ENCODE measurements around the gene SARNP.
"Not testable (repeated sequence)": the region's sequence is repeated elsewhere in the genome, so short reads cannot be mapped to it uniquely, and the experiment has no call there.

SARNP gene

DNA sequence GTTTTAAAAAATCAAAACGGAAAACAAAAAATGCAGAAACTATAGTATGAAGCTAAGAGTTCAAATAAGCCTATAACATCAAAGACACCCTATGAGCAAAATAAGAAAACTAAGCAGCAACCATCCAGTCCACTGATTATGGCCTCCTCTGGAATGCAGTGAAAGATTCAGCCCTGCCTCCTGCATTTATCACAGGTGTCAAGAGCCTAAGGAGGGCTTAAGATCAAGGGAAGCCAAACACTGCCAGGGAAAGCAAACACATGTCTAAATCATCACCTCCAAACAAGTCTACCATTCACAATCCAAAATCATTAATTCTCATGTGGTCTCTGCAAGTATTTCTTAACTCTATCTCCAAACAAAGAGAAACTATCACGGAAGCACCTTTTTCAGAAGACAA lies 28.4 kb downstream of the SARNP start:
- DNase-seq: no peak

DNA sequence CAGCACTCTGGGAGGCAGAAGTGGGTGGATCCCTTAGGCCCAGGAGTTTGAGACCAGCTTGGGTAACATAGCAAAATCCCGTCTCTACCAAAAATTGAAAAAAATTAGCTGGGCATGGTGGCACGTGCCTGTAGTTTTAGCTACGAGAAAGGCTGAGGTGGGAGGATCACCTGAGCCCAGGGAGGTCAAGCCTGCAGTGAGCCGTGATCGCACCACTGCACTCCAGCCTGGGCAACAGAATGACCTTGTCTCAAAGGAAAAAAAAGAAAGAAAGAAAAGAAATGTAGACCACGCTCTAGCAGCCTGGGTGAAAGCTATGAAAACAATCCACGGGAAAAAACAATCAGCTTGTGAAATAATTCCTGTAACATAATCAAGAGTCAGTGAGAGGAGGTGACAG lies 29.0 kb downstream of the SARNP start:
- no peak for DNase-seq

DNA sequence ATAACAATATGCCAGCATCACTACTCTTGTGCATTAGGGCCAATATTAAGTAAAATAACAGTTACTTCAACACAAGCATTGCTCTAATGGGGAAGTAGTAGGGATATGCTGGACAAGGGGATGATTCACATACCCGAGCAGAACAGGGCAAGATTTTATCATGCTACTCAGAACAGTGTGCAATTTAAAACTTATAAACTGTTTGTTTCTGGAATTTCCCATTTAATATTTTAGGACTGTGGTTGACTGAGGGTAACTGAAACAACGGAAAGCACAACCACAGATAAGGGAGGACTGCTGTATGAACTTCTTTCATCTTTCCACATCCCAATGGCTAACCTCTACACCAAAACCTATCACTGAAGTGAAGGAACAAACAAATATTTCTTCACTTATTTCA lies 36.8 kb downstream of the SARNP start:
- DNase-seq: peak; percentile 31

DNA sequence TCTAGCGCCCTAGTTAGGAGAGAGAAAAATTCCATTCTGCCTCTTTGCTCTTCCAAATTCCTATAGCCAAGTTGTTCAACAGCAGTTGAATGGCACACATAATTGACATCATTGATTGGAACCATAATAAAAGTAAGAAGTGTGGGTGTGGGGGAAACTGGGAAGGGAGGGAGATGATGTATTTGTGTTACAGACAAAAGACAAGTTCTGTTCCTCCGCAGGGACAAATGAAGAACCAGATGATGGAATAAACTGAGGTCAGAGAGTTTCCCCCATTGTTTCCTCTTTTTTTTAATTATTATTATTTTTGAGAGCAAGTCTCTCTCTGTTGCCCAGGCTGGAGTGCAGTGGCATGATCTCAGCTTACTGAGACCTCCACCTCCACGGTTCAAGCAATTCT lies 39.7 kb downstream of the SARNP start:
- DNase-seq: no peak

DNA sequence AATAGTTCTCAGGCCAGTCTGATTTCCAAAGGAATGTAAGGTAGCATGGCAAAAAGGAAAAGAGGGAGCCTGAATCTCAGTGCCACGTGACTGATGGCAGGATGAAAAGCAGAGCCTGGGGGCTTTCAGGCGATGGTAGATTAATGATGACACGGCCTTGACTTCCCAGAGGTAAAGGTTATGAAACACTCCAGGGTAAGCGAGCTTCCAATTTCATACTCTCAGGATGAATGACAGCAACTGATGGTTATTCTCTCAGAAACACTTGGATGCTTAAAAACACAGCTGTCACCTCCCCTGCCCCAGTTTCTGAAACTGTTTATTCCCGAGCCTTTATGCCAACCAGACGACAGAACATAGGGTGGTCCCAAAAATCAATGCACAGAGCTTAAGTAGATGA lies 45.8 kb downstream of the SARNP start:
- DNase-seq: no peak

DNA sequence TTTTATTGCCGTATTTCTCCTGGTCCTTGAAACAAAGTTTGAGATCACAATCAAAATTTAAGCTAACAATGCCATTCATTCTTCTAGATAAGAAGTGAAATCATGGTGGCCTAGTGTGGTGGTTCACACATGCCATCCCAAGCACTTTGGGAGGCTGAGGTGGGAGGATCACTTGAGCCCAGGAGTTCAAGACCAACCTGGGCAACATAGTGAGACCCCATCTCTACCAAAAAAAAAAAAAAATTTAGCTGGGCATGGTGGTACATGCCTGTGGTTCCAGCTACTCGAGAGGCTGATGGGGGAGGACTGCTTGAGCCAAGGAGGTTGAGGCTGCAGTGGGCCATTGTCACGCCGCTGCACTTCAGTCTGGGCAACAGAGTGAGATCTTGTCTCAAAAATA lies 50.4 kb downstream of the SARNP start:
- no peak for DNase-seq

DNA sequence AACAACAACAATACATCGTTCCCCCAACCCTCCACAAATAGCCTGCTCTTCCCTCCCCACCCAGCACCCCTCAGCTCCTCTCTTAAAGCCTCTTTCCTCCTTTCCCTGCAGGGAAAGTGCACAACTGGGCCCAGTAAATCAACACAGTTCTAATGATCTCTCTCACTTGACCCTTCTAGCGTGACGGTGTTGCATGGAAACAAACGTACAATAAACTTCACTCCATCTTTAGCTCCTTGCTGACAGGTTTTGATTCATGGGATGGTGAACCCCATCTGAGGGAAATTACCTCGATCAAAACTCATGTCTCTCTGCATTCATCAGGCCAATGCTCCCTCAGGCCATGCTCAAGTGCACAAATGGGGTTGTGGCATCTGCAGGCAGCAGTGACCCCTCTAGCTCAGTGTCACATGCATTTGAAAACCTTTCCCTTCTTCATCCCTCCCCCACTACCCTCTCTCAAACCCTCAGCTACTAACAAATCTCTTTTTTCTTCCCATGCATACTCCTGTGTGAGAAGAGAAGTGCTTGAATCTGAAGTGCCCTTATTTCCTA lies 51.7 kb downstream of the SARNP start:
- no peak for DNase-seq

DNA sequence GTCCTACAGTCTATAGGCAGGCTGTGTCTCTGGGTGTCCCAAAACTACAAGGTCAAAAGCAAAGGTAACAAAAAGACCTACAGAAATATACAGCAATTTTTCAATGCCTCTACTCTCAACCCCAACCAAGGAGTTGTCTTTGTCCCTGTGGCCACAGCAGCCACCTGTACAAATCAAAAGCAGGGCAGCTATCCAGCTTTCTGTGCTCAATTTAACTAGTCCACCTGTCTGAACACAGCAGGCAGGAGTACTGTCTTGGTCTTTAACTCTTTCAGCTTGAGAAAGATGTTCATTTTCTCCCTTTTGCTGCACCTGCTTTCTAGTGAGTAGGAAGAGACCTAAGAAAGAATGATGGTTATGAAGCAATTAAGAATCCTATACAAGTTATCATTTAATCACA lies 54.9 kb downstream of the SARNP start:
- DNase-seq: no peak

DNA sequence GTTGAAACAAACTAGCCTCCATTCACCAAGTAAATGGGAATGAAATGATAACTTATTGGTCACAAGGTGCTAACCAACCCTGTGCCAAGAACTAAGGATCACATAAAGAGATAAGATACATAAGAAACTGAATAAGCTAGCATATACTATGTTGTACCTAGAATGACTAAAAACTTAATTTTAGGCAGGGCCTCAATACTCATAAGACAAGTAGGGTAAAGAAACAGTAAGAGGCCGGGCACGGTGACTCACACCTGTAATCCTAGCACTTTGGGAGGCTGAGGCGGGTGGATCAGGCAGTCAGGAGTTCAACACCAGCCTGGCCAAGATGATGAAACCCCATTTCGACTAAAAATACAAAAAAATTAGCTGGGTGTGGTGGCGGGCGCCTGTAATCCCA lies 56.9 kb downstream of the SARNP start:
- DNase-seq: no peak

DNA sequence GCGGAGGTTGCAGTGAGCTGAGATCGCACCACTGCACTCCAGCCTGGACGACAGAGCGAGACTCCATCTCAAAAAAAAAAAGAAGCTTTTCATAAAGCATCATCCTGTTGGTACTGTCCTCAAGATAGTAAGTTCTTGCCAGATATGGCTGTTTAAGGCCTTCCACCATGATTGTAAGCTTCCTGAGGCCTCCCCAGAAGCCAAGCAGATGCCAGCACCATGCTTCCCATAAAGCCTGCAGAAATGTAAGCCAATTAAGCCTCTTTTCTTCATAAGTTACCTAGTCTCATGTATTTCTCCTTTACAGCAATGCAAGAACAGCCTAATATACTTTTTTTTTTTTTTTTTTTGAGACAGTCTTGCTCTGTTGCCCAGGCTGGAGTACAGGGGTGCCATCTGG lies 58.9 kb downstream of the SARNP start:
- DNase-seq: not testable (repeated sequence)

DNA sequence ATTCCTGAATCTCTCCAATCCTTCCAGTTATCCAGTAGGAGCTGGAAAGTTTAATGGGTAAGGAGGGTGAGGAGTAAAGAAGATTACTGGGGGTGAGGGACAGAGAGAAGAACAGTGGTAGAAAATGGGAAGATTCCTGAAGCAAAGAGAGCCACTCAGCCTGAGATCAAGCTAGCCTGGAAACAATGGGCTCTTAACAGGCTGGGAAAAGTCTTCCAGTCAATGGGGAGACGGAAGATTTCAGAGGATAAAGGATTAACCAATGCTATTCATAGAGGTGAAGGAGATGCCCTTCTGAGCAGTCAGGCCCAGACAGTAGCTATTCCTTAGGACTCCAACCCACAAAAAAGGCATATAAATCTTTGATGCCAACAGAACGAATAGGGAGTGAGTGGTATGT lies 59.8 kb downstream of the SARNP start:
- DNase-seq: no peak

DNA sequence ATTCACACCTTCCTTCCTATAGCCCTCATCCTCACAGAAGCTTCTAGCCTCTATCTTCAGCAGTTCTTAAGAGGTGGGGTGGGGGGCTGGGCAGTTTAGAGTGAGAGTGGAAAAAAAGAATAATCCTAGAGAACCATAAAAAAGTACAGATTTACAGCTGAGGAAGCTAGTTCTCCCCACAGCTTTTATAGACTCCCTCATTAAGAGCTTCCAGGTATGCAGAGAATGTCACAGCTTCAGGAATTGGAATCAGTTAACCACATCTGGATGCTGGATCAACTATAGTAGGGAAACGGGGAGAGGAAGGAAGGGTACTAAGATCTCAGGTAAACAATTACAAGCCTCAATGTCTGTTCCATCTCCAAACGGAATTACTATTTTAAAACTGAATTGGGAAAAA lies 62.3 kb downstream of the SARNP start:
- no peak for DNase-seq

DNA sequence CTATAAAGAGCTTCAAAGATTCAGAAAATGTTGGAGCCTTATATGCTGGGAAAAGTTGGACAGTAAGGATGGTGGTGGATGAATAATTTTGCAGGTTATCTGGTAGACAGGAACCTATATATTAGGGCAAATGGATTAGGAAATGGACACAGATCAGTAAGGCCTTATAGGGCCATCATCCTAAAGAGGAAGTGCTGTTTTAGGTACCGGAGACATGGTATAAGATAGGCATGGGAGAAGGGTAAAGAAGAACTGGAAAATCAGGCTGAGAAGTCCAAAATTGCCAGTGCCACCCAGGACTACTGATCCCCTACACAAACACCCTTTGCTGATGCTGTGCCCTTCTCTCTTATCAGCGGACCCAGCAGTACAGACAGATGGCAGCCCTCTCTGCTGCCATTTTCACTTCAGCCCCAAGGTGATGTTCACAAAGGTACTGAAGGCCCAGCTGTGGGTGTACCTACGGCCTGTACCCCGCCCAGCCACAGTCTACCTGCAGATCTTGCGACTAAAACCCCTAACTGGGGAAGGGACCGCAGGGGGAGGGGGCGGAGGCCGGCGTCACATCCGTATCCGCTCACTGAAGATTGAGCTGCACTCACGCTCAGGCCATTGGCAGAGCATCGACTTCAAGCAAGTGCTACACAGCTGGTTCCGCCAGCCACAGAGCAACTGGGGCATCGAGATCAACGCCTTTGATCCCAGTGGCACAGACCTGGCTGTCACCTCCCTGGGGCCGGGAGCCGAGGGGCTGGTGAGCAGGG lies 69.1 kb downstream of the SARNP start:
- no peak for DNase-seq

DNA sequence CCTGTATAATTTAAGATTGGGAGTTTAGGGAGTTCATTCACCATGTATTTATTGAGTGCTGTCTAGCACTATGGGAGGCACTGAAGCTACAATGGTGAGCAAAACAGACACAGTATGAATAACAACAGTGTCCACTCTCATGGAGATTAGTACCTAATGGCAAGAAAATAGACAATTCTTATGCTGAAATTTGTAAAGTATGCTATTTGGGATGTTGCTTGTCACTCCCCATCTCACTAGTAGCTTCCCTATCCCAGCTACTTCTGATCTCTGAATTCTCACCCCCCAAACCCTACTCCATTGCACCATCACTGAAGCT lies 70.7 kb downstream of the SARNP start:
- DNase-seq: no peak

DNA sequence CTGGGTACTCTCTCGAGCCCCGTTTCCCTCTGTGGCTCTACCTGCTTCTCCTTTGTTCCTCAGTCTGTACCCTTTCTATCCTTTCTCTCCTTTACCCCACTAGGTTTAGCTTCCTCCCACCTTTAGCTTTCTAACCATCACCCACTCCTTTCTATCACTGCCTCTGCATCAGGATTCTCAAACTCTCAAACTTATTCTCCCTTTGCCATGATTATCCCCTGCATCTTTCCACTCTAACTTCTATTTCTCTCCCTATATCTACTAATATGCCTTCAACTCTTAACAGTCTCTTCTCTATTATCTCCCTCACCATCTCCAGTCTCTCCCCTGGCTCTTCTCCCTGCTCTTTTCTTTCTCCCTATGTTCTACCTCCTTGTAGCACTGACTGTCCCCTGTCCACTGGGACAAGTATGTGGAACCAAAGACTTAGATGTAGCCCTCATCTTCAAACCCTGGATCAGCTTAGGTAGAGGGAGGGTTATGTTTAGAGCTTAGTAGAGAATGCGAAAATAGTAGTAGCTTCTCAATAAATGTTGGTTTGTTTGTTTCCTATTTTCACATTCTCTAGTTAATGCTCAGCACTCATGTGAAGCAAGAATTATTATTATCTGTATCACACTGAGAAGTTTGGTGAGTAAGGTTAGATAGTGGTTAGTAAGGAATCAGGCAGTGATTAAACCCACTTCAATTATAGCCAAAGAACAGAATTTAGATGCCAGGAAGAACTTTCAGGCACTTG lies 71.2 kb downstream of the SARNP start:
- no peak for DNase-seq

DNA sequence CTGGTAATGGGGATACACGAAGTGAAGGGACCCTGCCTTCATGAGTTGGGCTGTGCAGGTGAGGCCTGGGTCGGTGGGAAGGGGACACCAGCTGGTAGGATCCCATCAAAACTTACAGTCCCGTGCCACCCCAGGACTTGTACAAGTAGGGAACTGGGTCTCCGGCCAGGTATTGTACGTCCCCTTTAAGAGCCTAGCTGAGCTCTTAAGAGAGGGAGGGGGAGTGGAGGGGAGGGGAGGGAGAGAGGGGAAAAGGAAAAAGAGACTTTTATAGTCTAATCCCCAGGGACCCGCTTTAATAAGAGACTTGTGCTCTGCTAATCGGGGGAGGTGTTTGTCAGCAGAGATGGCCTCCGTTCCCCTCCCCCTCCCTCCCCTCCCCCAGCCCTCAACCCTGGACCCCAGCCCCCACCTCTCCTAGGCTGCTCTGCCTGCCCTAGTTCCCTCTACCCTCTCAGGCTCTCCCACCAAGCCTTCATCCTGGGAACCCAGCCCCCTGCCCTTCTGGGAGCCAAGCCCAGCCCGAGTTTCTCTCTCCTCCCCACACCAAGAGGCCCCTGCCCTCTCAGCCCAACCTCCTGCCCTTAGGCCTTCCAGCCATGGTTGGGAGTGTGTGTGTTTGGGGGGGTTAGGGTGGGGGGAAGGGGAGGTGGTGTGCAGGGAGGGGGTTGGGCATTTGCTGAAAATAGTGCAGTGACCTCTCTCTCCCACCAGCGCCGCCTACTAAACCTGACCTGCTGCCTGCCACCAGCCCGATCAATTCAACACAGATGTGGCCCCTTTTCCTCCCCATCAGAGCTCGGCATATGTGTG lies 72.0 kb downstream of the SARNP start:
- no peak for DNase-seq

DNA sequence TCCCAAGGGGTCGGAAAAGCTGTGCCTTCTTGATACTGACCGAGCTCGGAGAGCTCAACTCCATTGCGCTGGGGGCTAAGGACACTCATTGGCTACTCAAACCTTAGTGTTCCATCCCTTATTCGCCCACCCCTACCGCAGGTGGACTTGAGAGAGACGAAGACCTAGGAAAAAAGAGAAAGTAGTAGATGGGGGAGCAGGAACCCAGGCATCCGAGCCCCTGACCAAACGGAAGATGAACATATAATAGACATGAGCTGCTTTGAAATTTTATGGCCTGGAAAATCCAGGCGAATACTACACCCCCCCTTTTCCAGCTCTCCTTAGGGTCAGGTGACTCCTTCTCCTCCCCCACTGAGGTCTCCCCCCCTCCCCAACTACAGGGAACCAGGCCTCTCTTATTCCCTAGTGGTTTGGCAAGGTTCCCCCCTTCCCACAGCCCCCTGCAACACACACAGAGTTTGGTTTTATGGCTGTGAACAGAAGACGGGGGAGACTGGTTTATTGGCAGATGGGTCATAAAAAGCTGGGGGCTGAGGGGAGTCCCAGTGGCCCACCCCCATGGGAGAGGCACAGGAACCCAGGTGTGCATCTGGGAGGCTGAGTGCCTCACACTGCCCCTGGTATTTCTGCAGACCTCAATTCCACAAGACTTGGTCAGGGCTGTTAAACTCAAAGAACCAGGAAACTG lies 73.0 kb downstream of the SARNP start:
- no peak for DNase-seq

DNA sequence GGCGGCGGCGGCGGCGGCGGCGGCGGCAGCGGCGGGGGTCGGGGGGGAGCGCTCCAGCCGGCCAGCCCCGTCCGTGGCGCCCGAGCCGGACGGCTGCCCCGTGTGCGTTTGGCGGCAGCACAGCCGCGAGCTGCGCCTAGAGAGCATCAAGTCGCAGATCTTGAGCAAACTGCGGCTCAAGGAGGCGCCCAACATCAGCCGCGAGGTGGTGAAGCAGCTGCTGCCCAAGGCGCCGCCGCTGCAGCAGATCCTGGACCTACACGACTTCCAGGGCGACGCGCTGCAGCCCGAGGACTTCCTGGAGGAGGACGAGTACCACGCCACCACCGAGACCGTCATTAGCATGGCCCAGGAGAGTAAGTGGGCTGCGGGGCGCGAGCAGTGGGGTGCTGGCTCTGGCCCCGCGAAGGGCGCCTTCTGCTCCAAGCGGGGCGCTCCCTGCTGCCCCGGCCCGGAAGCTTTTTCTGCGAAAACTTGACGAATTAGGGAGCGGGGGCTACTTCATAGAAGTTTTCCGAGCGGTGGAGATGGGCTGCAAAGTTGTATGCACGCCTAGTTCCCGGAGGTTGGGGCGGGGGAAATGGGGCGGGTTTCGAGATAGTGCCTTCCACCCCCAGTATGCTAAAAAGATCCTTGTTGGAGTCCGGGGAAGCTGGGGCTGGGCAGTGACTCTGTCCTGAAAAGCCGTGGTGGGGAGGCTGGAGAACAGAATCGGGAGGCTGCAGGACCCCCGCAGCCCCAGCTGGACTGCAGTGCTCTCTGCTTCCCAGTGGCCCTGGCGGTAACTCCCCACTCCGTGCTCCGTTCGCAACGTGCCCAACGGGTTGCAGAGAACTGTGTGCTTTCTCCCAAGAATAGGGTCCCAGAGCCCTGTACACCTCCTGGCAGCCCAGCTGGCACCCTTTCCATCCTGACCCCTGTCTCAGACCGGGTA lies 73.9 kb downstream of the SARNP start:
- DNase-seq: peak; percentile 73

DNA sequence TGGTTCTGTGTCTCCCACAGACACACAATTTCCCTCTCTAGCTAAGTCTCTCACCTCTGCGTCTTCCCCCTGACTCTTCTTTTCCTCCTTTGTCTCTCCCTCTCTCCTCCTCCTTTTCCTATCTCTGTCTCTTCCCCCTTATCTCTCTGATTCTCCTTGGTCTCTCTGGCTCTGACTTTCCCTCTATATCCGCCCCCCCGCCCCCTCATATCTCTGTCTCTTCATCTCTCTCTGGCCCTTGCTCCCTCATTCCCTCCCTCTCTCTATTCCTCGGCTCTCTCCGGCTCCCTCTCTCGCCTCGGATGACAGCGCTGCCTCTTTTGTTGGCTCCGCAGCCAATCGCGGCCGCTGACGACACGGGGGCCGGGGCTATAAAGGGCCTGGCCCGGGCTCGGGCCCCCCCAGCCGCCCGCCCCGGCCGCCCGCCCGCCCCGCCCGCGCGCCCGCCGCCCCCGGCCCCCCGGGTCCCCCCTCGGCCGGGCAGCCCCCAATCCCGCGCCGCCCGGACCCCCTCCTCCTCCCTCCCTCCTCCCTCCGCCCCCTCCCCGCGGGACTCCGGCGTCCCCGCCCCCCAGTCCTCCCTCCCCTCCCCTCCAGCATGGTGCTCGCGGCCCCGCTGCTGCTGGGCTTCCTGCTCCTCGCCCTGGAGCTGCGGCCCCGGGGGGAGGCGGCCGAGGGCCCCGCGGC lies 74.7 kb downstream of the SARNP start, which contains the start of gene GDF11:
Gene GDF11 (plus strand): TSS at position 404 of the 687 bp plus-strand sequence. CDS start 195 bp downstream, at position 599.
- peak; percentile 82 for DNase-seq

DNA sequence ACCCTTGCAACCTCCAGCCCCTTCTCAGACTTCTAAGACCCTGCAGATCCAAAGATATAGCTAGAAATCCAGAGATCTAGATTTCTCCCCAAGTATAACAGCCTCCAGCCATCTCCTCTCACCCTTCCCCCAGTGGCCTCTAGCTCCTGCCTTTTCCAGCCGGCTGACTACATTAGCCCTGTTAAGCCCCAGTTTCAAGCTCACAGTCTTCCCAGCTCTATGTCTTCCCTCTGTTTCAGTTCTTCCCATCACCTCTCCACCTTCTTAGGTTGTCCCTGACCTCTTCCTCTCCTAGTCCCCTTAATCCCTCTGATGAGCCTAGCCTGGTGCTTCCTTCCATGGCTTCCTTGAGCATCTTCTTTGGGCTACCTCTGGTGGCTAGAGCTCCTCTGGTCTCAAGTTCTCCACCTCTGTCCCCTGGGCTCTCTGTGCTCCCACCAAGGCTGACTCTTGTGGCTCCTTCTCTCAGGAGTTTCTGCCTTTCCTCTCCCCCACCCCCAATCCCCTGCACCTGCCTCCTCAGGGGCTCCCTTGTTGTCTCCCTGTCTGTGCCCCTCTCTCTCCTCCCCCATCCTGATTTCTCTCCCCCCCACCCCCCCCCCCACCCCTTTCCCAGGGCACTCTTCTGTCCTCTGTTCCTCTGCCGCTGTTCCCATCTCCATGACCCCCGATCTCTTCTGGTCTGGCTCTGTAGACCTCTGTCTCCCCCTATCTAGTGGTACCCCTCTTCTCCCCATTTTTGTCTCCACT lies 75.4 kb downstream of the SARNP start:
- DNase-seq: no peak

Measured in EL (cell line).